Measurements from ENCODE around the gene KCNMB2. TPM values are rescaled to one million over a fixed set of nuclear protein-coding genes. Genes with fewer than 3 reads are reported as not detected.

Gene KCNMB2
- polyA plus RNA-seq, 1 experiment = not detected

DNA sequence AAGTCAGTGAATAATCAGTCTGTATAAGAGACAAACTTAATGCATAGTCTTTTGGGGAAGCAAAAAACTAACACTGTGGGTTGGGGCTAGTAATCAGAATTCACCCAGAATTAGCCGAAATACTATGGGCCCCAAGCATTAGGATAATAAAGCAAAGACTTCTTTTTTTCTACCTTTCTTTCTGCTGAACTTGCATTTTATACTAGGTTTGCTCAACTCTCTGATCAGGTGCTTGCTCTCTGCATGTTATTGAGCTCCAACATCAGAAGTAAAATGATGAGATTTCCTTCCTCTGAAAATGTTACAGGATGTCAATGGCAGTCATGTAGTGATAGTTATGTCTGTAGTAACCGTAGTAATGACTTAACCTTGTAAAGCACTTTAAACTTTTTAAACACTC lies 216.6 kb downstream of the KCNMB2 start:
- no peak for TF ChIP-seq CTCF (IDR thresholded peaks at IDR 0.05; ENCODE audit: insufficient read depth, low read depth, low read length)
- Histone ChIP-seq H3K36me3 (ENCODE audit: control insufficient read depth, insufficient read depth, low read length) (no peaks in the 10 kb centered on the region), H3K4me3 (ENCODE audit: low read depth, low read length) (no peak overlapping the region), H3K27me3 (ENCODE audit: control insufficient read depth, insufficient read depth, low read length) (no peaks in the 10 kb centered on the region)
- ChIA-PET POLR2A (no interaction called here), CTCF (no interaction called here)
- no peak for DNase-seq (ENCODE audit: low read depth)

DNA sequence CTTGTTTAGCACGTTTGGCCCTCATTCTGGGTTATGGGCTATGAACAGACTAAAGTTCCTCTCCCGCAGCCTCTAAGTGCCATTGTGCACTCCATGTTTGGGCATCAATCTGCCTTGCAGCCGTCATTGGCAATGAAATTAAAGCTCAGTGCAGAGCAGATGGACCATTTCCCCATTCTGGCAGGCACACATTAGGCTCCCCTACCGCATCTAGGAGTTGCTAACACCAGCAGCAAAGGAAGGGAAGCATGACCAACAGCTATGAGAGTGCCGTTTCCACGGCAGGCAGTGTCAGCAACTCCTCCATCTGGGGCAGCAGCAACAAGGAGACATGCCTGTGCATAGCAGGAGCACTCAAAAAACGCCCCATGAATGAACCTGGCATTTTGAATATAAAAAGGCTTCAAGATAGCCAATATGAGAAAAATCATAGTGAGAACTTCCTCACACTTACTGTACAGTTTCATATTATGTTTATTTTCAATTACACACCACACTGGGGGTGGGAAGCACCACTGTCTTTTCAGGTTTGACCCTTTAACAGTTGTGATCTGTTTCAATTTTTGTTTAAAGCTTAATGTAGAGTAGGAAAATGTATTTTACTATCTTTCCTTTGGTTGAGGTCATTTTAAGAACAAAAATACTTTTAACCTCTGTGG lies 218.7 kb downstream of the KCNMB2 start:
- CTCF ChIA-PET = no interaction called here
- Histone ChIP-seq H3K4me3 (ENCODE audit: low read depth, low read length) (no peak overlapping the region), H3K27me3 (ENCODE audit: control insufficient read depth, insufficient read depth, low read length) (no peaks in the 10 kb centered on the region), H3K36me3 (ENCODE audit: control insufficient read depth, insufficient read depth, low read length) (no peaks in the 10 kb centered on the region)
- POLR2A ChIA-PET = no interaction called here
- no peak for DNase-seq (ENCODE audit: low read depth)
- no peak for TF ChIP-seq CTCF (IDR thresholded peaks at IDR 0.05; ENCODE audit: insufficient read depth, low read depth, low read length)

DNA sequence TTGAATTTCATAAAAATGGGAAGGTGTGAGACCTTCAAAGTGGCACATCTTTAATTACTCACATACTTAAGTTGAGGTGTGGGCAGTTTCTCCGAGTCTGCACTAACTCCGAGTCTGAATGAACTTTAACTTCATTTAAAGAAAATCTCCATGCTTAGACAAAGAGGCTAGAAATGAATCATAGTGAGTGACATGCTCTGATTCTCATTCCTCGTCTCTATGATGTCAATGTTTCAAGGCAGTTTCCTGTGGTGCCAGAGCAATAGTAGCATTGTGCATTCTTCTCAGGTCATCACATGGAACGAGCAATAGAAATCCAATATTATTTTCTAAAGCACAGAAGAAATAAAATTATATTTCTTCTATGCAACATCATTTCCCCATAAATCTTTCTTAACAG lies 224.8 kb downstream of the KCNMB2 start:
- POLR2A ChIA-PET = no interaction called here
- DNase-seq (ENCODE audit: low read depth) = no peak
- no peak overlapping the region for H3K4me3 ChIP-seq (ENCODE audit: low read depth, low read length)
- TF ChIP-seq CTCF (IDR thresholded peaks at IDR 0.05; ENCODE audit: insufficient read depth, low read depth, low read length) = no peak
- no peaks in the 10 kb centered on the region for H3K36me3 ChIP-seq (ENCODE audit: control insufficient read depth, insufficient read depth, low read length)
- CTCF ChIA-PET = no interaction called here
- no peaks in the 10 kb centered on the region for H3K27me3 ChIP-seq (ENCODE audit: control insufficient read depth, insufficient read depth, low read length)

- POLR2A ChIA-PET = no interaction called here
- no peak overlapping the region for H3K4me3 ChIP-seq (ENCODE audit: low read depth, low read length)
- no peak for DNase-seq (ENCODE audit: low read depth)
- H3K36me3 ChIP-seq (ENCODE audit: control insufficient read depth, insufficient read depth, low read length) = no peaks in the 10 kb centered on the region
- CTCF ChIA-PET = no interaction called here
- no peaks in the 10 kb centered on the region for H3K27me3 ChIP-seq (ENCODE audit: control insufficient read depth, insufficient read depth, low read length)
- TF ChIP-seq CTCF (IDR thresholded peaks at IDR 0.05; ENCODE audit: insufficient read depth, low read depth, low read length) = no peak
These were observed 225.2 kb downstream of the KCNMB2 start for GRCh38 chr3:178761461-178761860.

GRCh38 chr3:178762385-178762784 lies 226.1 kb downstream of the KCNMB2 start:
- no peak for DNase-seq (ENCODE audit: low read depth)
- Histone ChIP-seq H3K27me3 (ENCODE audit: control insufficient read depth, insufficient read depth, low read length) (no peaks in the 10 kb centered on the region), H3K36me3 (ENCODE audit: control insufficient read depth, insufficient read depth, low read length) (no peaks in the 10 kb centered on the region), H3K4me3 (ENCODE audit: low read depth, low read length) (no peak overlapping the region)
- no peak for TF ChIP-seq CTCF (IDR thresholded peaks at IDR 0.05; ENCODE audit: insufficient read depth, low read depth, low read length)
- ChIA-PET CTCF (interaction anchor here (0.6 kb wide), 1 partner anchor 1860 kb away, joined by 4 read pairs; no protein-coding TSS in a partner anchor), POLR2A (no interaction called here)
